Measurements from ENCODE around the gene ATP8A1.
"Not testable (repeated sequence)": the region's sequence is repeated elsewhere in the genome, so short reads cannot be mapped to it uniquely, and the experiment has no call there.

Gene ATP8A1

GRCh38 chr4:42377497-42377896, 279.4 kb downstream of the ATP8A1 start:
- H3K9me3 ChIP-seq (ENCODE audit: control insufficient read depth, insufficient read depth, low read length) = no peaks in the 10 kb centered on the region
- H4K20me1 ChIP-seq (ENCODE audit: control insufficient read depth, insufficient read depth, low read depth, low read length) = no peaks in the 10 kb centered on the region
- H3K27me3 ChIP-seq (ENCODE audit: control insufficient read depth, low read length) = 0 out of 2 replicates have a peak, but pooled peaks cover 4% of the 10 kb centered on the region
- no peaks in the 10 kb centered on the region for H3K79me2 ChIP-seq (ENCODE audit: control insufficient read depth, low read length)
- no peak overlapping the region for H3K4me3 ChIP-seq (ENCODE audit: low read length)
- no peaks in the 10 kb centered on the region for H3K4me1 ChIP-seq (ENCODE audit: control insufficient read depth, low read length)
- no peaks in the 10 kb centered on the region for H3F3A ChIP-seq (ENCODE audit: control insufficient read depth, insufficient read depth)
- no peak overlapping the region for H3K27ac ChIP-seq (ENCODE audit: low read depth, low read length)
- H3K4me2 ChIP-seq (ENCODE audit: low read length) = no peak overlapping the region
- H3K36me3 ChIP-seq (ENCODE audit: control insufficient read depth, low read length) = no peaks in the 10 kb centered on the region
- H3K9me2 ChIP-seq (replicated peaks; ENCODE audit: control insufficient read depth, low read length) = no peaks in the 10 kb centered on the region
- TF ChIP-seq EZH2phosphoT487 (IDR thresholded peaks at IDR 0.05; ENCODE audit: borderline replicate concordance, low read length) (no peak), CTCF (IDR thresholded peaks at IDR 0.05; ENCODE audit: low read depth, low read length, poor library complexity, severe bottlenecking) (no peak)

- not testable (repeated sequence) for H3F3A ChIP-seq (ENCODE audit: control insufficient read depth, insufficient read depth); H3K4me1 ChIP-seq (ENCODE audit: control insufficient read depth, low read length); H3K27me3 ChIP-seq (ENCODE audit: control insufficient read depth, low read length); H3K27ac ChIP-seq (ENCODE audit: low read depth, low read length); H3K36me3 ChIP-seq (ENCODE audit: control insufficient read depth, low read length); H3K9me2 ChIP-seq (replicated peaks; ENCODE audit: control insufficient read depth, low read length); H3K9me3 ChIP-seq (ENCODE audit: control insufficient read depth, insufficient read depth, low read length); H3K79me2 ChIP-seq (ENCODE audit: control insufficient read depth, low read length); H3K4me3 ChIP-seq (ENCODE audit: low read length); H3K4me2 ChIP-seq (ENCODE audit: low read length); H4K20me1 ChIP-seq (ENCODE audit: control insufficient read depth, insufficient read depth, low read depth, low read length)
Observed at GRCh38 chr4:42372303-42372702, 284.6 kb downstream of the ATP8A1 start.

GRCh38 chr4:42371305-42372252, 285.3 kb downstream of the ATP8A1 start:
- Histone ChIP-seq H3K36me3 (ENCODE audit: control insufficient read depth, low read length) (no peaks in the 10 kb centered on the region), H3K79me2 (ENCODE audit: control insufficient read depth, low read length) (no peaks in the 10 kb centered on the region), H3K4me2 (ENCODE audit: low read length) (no peak overlapping the region), H3K27me3 (ENCODE audit: control insufficient read depth, low read length) (no peaks in the 10 kb centered on the region), H3K4me3 (ENCODE audit: low read length) (no peak overlapping the region), H3K4me1 (ENCODE audit: control insufficient read depth, low read length) (no peaks in the 10 kb centered on the region), H3F3A (ENCODE audit: control insufficient read depth, insufficient read depth) (no peaks in the 10 kb centered on the region), H3K9me2 (replicated peaks; ENCODE audit: control insufficient read depth, low read length) (no peaks in the 10 kb centered on the region), H3K9me3 (ENCODE audit: control insufficient read depth, insufficient read depth, low read length) (no peaks in the 10 kb centered on the region), H3K27ac (ENCODE audit: low read depth, low read length) (no peak overlapping the region), H4K20me1 (ENCODE audit: control insufficient read depth, insufficient read depth, low read depth, low read length) (no peaks in the 10 kb centered on the region)
- TF ChIP-seq EZH2phosphoT487 (IDR thresholded peaks at IDR 0.05; ENCODE audit: borderline replicate concordance, low read length) (no peak), CTCF (IDR thresholded peaks at IDR 0.05; ENCODE audit: low read depth, low read length, poor library complexity, severe bottlenecking) (peak; percentile 61)

- Histone ChIP-seq H3K27ac (ENCODE audit: low read depth, low read length) (no peak overlapping the region), H3K9me3 (ENCODE audit: control insufficient read depth, insufficient read depth, low read length) (no peaks in the 10 kb centered on the region), H4K20me1 (ENCODE audit: control insufficient read depth, insufficient read depth, low read depth, low read length) (no peaks in the 10 kb centered on the region), H3K27me3 (ENCODE audit: control insufficient read depth, low read length) (no peaks in the 10 kb centered on the region), H3F3A (ENCODE audit: control insufficient read depth, insufficient read depth) (no peaks in the 10 kb centered on the region), H3K79me2 (ENCODE audit: control insufficient read depth, low read length) (no peaks in the 10 kb centered on the region), H3K9me2 (replicated peaks; ENCODE audit: control insufficient read depth, low read length) (no peaks in the 10 kb centered on the region), H3K4me2 (ENCODE audit: low read length) (no peak overlapping the region), H3K36me3 (ENCODE audit: control insufficient read depth, low read length) (no peaks in the 10 kb centered on the region), H3K4me1 (ENCODE audit: control insufficient read depth, low read length) (no peaks in the 10 kb centered on the region), H3K4me3 (ENCODE audit: low read length) (no peak overlapping the region)
- TF ChIP-seq EZH2phosphoT487 (IDR thresholded peaks at IDR 0.05; ENCODE audit: borderline replicate concordance, low read length) (no peak), CTCF (IDR thresholded peaks at IDR 0.05; ENCODE audit: low read depth, low read length, poor library complexity, severe bottlenecking) (no peak)
Observed at GRCh38 chr4:42369489-42369888, 287.4 kb downstream of the ATP8A1 start.
